DND-41 (cell line): ENCODE measurements around the gene UGT1A8.

Experiments used
- ATAC-seq: fragments of 200-7000 bp; cut with Tn5 transposase; 3 replicates; pipeline ENCODE4 v1.9.1; 2021; ENCODE audit warnings: low read depth; ENCODE audit not compliant: insufficient read depth
- DNase-seq: peaks from one replicate; pipeline ENCODE4 v3.0.0-alpha.2; 2020
- H2AFZ ChIP-seq: 2 replicates; pipeline ENCODE4 v1.6.0; 2012; ENCODE audit warnings: low read depth, low read length
- H3K27ac ChIP-seq: 2 replicates; pipeline ENCODE4 v1.5.1; 2012; ENCODE audit warnings: low read length, inconsistent platforms
- H3K27me3 ChIP-seq: fragments of 200-600 bp; sonication (generic); 2 replicates; pipeline ENCODE4 v1.6.0; 2012; ENCODE audit warnings: low read length, mild to moderate bottlenecking, inconsistent platforms; ENCODE audit not compliant: insufficient read depth, poor library complexity
- H3K36me3 ChIP-seq: 2 replicates; pipeline ENCODE4 v1.5.1; 2012; ENCODE audit warnings: low read length, inconsistent platforms; ENCODE audit not compliant: insufficient read depth
- H3K4me1 ChIP-seq: 2 replicates; pipeline ENCODE4 v1.5.1; 2012; ENCODE audit warnings: mild to moderate bottlenecking, low read length; ENCODE audit not compliant: insufficient read depth
- H3K4me2 ChIP-seq: 2 replicates; pipeline ENCODE4 v1.6.0; 2012; ENCODE audit warnings: mild to moderate bottlenecking, moderate library complexity, low read length, inconsistent platforms; ENCODE audit not compliant: insufficient read depth
- H3K4me3 ChIP-seq, 2 experiments: fragments of 200-600 bp in 1 of 2; shearing (Covaris generic) in 1 of 2; 2 replicates each; pipeline ENCODE4 v1.5.1; 2012 to 2016; ENCODE audit warnings: inconsistent platforms in 2 of 2, low read length in 2 of 2, mild to moderate bottlenecking in 2 of 2, low read depth in 1 of 2, moderate library complexity in 1 of 2
- H3K79me2 ChIP-seq: 2 replicates; pipeline ENCODE4 v1.6.0; 2012; ENCODE audit warnings: low read length, inconsistent platforms; ENCODE audit not compliant: insufficient read depth
- H3K9ac ChIP-seq: 2 replicates; pipeline ENCODE4 v1.6.0; 2012; ENCODE audit warnings: low read depth, mild to moderate bottlenecking, inconsistent platforms, low read length, moderate library complexity
- H3K9me3 ChIP-seq: 2 replicates; pipeline ENCODE4 v1.5.1; 2012; ENCODE audit warnings: low read length, moderate library complexity, mild to moderate bottlenecking, inconsistent platforms; ENCODE audit not compliant: insufficient read depth, severe bottlenecking
- H4K20me1 ChIP-seq: 2 replicates; pipeline ENCODE4 v1.6.0; 2012; ENCODE audit warnings: low read length; ENCODE audit not compliant: insufficient read depth
- EZH2 ChIP-seq: IDR thresholded peaks from 3 replicates; pipeline ENCODE4 v1.6.1; 2012; ENCODE audit warnings: borderline replicate concordance, low read depth, mild to moderate bottlenecking, moderate library complexity, low read length, inconsistent platforms; ENCODE audit not compliant: severe bottlenecking
- TF ChIP-seq, protein P1 (sequence below): IDR thresholded peaks from 2 replicates; pipeline ENCODE4 v1.5.1; 2012; ENCODE audit warnings: borderline replicate concordance, low read length, moderate library complexity, mild to moderate bottlenecking; ENCODE audit not compliant: poor library complexity, severe bottlenecking; ENCODE audit errors: extremely low read depth

Gene UGT1A8

DNA sequence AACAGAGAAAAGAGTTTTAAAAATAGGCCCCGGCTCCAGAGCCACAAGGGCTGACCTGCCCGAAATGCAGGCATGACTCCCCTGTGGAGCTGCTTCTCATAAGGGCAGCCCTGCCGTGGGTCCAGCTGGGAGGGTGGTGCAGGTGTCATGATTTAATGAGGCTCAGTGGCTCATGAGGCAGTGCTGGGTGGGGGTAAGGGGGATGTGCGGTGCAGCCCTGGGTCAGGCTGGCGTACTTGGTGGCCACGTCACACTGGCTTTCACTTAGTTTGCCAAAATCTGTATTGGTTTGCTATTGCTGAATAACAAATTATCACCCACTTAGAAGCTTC lies 203.3 kb downstream of the UGT1A8 start:
- Histone ChIP-seq H3K4me2 (no peak overlapping the region), H3K36me3 (no peaks in the 10 kb centered on the region), H4K20me1 (no peaks in the 10 kb centered on the region), H3K27ac (no peak overlapping the region), H3K27me3 (no peaks in the 10 kb centered on the region), H3K9ac (no peak overlapping the region), H2AFZ (no peak overlapping the region), H3K4me1 (no peaks in the 10 kb centered on the region), H3K79me2 (no peaks in the 10 kb centered on the region), H3K9me3 (no peaks in the 10 kb centered on the region), H3K4me3 (no peak overlapping the region)
- no peak for DNase-seq
- TF ChIP-seq EZH2 = no peak
- TF ChIP-seq, protein P1, sequence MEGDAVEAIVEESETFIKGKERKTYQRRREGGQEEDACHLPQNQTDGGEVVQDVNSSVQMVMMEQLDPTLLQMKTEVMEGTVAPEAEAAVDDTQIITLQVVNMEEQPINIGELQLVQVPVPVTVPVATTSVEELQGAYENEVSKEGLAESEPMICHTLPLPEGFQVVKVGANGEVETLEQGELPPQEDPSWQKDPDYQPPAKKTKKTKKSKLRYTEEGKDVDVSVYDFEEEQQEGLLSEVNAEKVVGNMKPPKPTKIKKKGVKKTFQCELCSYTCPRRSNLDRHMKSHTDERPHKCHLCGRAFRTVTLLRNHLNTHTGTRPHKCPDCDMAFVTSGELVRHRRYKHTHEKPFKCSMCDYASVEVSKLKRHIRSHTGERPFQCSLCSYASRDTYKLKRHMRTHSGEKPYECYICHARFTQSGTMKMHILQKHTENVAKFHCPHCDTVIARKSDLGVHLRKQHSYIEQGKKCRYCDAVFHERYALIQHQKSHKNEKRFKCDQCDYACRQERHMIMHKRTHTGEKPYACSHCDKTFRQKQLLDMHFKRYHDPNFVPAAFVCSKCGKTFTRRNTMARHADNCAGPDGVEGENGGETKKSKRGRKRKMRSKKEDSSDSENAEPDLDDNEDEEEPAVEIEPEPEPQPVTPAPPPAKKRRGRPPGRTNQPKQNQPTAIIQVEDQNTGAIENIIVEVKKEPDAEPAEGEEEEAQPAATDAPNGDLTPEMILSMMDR = no peak
- no peak for ATAC-seq

DNA sequence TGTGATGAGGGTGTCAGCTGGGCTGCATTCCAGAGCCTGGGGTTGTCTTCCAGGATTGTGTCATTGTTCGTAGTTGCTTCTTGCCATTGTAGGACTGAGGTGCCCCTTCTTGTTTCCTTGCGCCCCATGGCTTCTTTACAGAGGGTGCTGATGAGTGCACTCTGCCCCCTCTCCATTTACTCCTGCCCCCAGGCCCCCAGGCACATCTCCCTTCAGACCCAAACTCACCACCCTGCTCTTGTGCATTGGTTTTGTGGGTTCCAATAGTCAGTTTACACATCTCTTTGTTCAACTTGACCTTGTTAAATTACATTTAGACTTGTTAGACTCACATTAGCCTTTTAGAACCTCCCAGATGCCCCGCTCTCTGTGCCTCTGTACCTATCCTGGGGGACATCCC lies 203.8 kb downstream of the UGT1A8 start:
- H3K27ac ChIP-seq = no peak overlapping the region
- TF ChIP-seq EZH2 = no peak
- TF ChIP-seq, protein P1 = no peak
- no peak for ATAC-seq
- H3K79me2 ChIP-seq = no peaks in the 10 kb centered on the region
- no peaks in the 10 kb centered on the region for H3K36me3 ChIP-seq
- no peak overlapping the region for H3K9ac ChIP-seq
- H3K27me3 ChIP-seq = no peaks in the 10 kb centered on the region
- H3K9me3 ChIP-seq = no peaks in the 10 kb centered on the region
- H4K20me1 ChIP-seq = no peaks in the 10 kb centered on the region
- H3K4me3 ChIP-seq = no peak overlapping the region
- no peak for DNase-seq
- H3K4me1 ChIP-seq = no peaks in the 10 kb centered on the region
- H3K4me2 ChIP-seq = no peak overlapping the region
- H2AFZ ChIP-seq = no peak overlapping the region

DNA sequence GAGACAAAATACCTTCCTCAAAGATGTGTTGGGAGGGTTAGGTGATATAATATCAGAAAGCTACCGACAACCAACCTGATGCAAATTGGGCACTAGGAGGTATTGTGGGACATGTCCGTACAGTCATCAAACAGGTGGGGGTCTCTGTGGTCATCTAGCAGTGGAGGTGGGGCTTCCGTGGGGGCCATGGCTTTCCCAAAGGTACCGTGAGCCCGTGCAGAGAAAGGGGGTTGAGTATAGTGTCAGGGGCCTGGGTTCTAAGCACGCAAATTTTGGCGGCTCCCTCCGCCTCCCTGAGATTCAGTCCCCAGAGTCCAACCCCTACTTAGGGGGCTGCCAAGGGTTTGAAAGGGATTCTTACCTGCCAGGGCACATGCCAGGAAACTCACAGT lies 204.3 kb downstream of the UGT1A8 start:
- no peak overlapping the region for H2AFZ ChIP-seq
- H3K4me1 ChIP-seq = no peaks in the 10 kb centered on the region
- no peak overlapping the region for H3K9ac ChIP-seq
- H3K4me3 ChIP-seq = no peak overlapping the region
- ATAC-seq (no peak), DNase-seq (no peak)
- H4K20me1 ChIP-seq = no peaks in the 10 kb centered on the region
- no peaks in the 10 kb centered on the region for H3K36me3 ChIP-seq
- no peak overlapping the region for H3K4me2 ChIP-seq
- H3K27me3 ChIP-seq = no peaks in the 10 kb centered on the region
- no peaks in the 10 kb centered on the region for H3K9me3 ChIP-seq
- TF ChIP-seq, protein P1 = no peak
- no peak for TF ChIP-seq EZH2
- no peaks in the 10 kb centered on the region for H3K79me2 ChIP-seq
- no peak overlapping the region for H3K27ac ChIP-seq
